Adrenal gland (tissue), 19 donors: ENCODE data around the gene FAT4. TPM values are rescaled to one million over a fixed set of nuclear protein-coding genes. Genes with fewer than 3 reads are reported as not detected.
A peak's percentile ranks its signal among the peaks of the same experiment; 100 is the strongest.

Experiments
- DNase-seq, 7 donors: peaks; one replicate each; pipeline ENCODE4 v3.0.0-alpha.2; 2019 to 2020
- H3K27ac ChIP-seq, 5 donors: fragments of 200-600 bp; sonication (generic) in 4 of 5; 1 replicate in 3 of 5; 2 replicates in 2 of 5; pipeline versions ENCODE4 v1.5.1 to v1.8.0; 2016 to 2020; ENCODE audit warnings: mild to moderate bottlenecking in 1 of 5
- H3K27me3 ChIP-seq: fragments of 200-600 bp; 2 replicates; pipeline ENCODE4 v1.8.0; 2021
- H3K36me3 ChIP-seq, 2 donors: fragments of 200-600 bp; replicated peaks in 1 of 2; 1 replicate in 1 of 2; 2 replicates in 1 of 2; pipeline versions ENCODE4 v1.5.1 to v1.8.0; 2018 to 2022
- H3K4me1 ChIP-seq, 2 donors: fragments of 200-600 bp; replicated peaks in 1 of 2; 1 replicate in 1 of 2; 2 replicates in 1 of 2; pipeline versions ENCODE4 v1.5.1 to v1.8.0; 2018 to 2021
- H3K4me3 ChIP-seq, 4 donors: fragments of 200-600 bp; sonication (generic) in 3 of 4; one replicate each; pipeline ENCODE4 v1.5.1; 2016 to 2018
- H3K9me3 ChIP-seq, 3 donors: fragments of 200-600 bp; sonication (generic) in 1 of 3; replicated peaks in 1 of 3; 1 replicate in 2 of 3; 2 replicates in 1 of 3; pipeline versions ENCODE4 v1.5.1 to v1.8.0; 2016 to 2021
- CTCF ChIP-seq, 6 experiments: fragments of 450-650 bp in 4 of 6; fragments of 200-600 bp in 2 of 6; sonication (generic) in 1 of 6; IDR thresholded peaks; 1 replicate in 5 of 6; 2 replicates in 1 of 6; pipeline versions ENCODE4 v1.5.1 to v1.8.0; 2016 to 2021; ENCODE audit warnings: antibody characterized with exemption in 6 of 6, mild to moderate bottlenecking in 2 of 6, moderate library complexity in 1 of 6
- POLR2A ChIP-seq, 2 donors: fragments of 450-650 bp; IDR thresholded peaks; one replicate each; pipeline ENCODE4 v1.6.1; 2017; ENCODE audit warnings: antibody characterized with exemption in 2 of 2, mild to moderate bottlenecking in 2 of 2, moderate library complexity in 1 of 2
- WGBS, 4 donors: extraction: QIAGEN DNeasy Blood & Tissue Kit in 2 of 4; methylation state at CpG; one replicate each; pipeline versions ENCODE4 v1.1.5 to v1.1.7; 2013 to 2017; 5-methylcytosine and 5-hydroxymethylcytosine counted together
- intact Hi-C, 2 donors: fragments of 100-400 bp; cut with DNase I; formaldehyde crosslinking; loops; one replicate each; pipeline versions ENCODE4 v1.14.1 to v1.15.0; 2022 to 2023
- long read RNA-seq, 10 donors: library from polyadenylated mRNA in 3 of 10; unstranded in 2 of 10; stranded (forward) in 1 of 10; transcript quantifications; one replicate each; pipeline ENCODE4 v2.0.0 and lab custom pipeline, GENCODE V29; 2021 to 2026
- polyA plus RNA-seq, 3 donors: library from polyadenylated mRNA; stranded (reverse); fragments of 200-250 nt in 2 of 3; fragments of 350-450 nt in 1 of 3; fragmentation: Illumina TruSeq in 1 of 3; extraction: RNeasy Lipid Tissue Mini Kit (QIAGEN cat#74804) in 1 of 3; gene quantifications; one replicate each; pipeline ENCODE4 v1.2.3, GENCODE V29; 2013 to 2014
- total RNA-seq, 9 donors: library from RNA; depleted of rRNA in 4 of 9; stranded (reverse); fragments of >200 nt in 4 of 9; fragments of 120-200 nt in 1 of 9; fragmentation: NEBNext Ultra II Directional in 1 of 9; extraction: Animal tissue kit (Norgen Biotek cat#: 25700) in 1 of 9; gene quantifications; one replicate each; pipeline versions ENCODE4 v1.1.0 to v1.2.4, GENCODE V29; 2013 to 2023
- donor health status: healthy with polysubstance abuse.
- donor health status: Bipolar disorder and iron deficiency.
- donor health status: DM: yes; HTN: yes; CAD: no.
- donor health status: DM: no; HTN: no; CAD: no.
- donor health status: DM: no; HTN: no; CAD: no.
- donor health status: DM: yes; HTN: yes; CAD: no.

Gene FAT4
- total RNA-seq = 1 to 10 TPM; 4.2 to 9.9 (median 5.1) TPM
- polyA plus RNA-seq = 1 to 10 TPM in 1 of 3 donors, under 1 TPM in 2; 0.64 to 1.8 (median 0.64) TPM
- long read RNA-seq, donor 1 = 0 reads
- long read RNA-seq, donor 2 = 0 reads
- long read RNA-seq, donor 3 = 0 reads
- long read RNA-seq, donor 4, partial matches to known transcripts = 0 of 1 reads
- long read RNA-seq, donor 4, other reads (novel, unspliced or antisense) = 1 of 1 reads
- long read RNA-seq, donor 5 = 0 reads
- long read RNA-seq, donor 6 = 0 reads
- long read RNA-seq, donor 7 = 0 reads
- long read RNA-seq, donor 8 = 0 reads
- long read RNA-seq, donor 9 = 0 reads
- long read RNA-seq, donor 10 = 0 reads

GRCh38 chr4:125314676-125315575, at the start of gene FAT4:
Gene FAT4 (plus strand): TSS chr4:125314955. CDS start chr4:125316412, 1,457 bp downstream.
- DNase-seq = peak; percentile 93 to 96 (median 94)
- Histone ChIP-seq H3K27ac (peak within 1 kb of the TSS in 3 of 5 donors; percentile 49 to 84 (median 81)), H3K4me3 (peak within 1 kb of the TSS; percentile 67 to 96 (median 86)), H3K36me3 (no peaks in the 10 kb centered on the region), H3K4me1 (peaks cover 0 to 15% of the 10 kb centered on the region in 2 donors), H3K9me3 (peaks cover 0 to 4% (median 0%) of the 10 kb centered on the region in 3 donors), H3K27me3 (peaks cover 8% of the 10 kb centered on the region)
- 0 to 1% (median 1%) methylated on average over 34 to 66 of the region's 68 CpGs for whole genome bisulfite sequencing, 4 donors
- peak in 1 of 6 experiments; percentile 13 for TF ChIP-seq CTCF (IDR thresholded peaks at IDR 0.05)
- TF ChIP-seq POLR2A (IDR thresholded peaks at IDR 0.05) = peak; percentile 31 to 62
- intact Hi-C loops = loop anchor here (10.0 kb wide), 1 partner anchor 430 kb away; no protein-coding TSS in a partner anchor

GRCh38 chr4:125265846-125266245, 48.9 kb upstream of the FAT4 start:
- Histone ChIP-seq H3K36me3 (no peaks in the 10 kb centered on the region), H3K27ac (no peak overlapping the region), H3K4me3 (no peak overlapping the region), H3K9me3 (no peaks in the 10 kb centered on the region), H3K4me1 (no peaks in the 10 kb centered on the region), H3K27me3 (no peaks in the 10 kb centered on the region)
- TF ChIP-seq POLR2A (IDR thresholded peaks at IDR 0.05) (no peak), CTCF (IDR thresholded peaks at IDR 0.05) (no peak)
- DNase-seq = no peak
- 79 to 91% (median 89%) methylated on average over 4 to 5 of the region's 5 CpGs for WGBS, 4 donors
- intact Hi-C loops = no loop called here

GRCh38 chr4:125266901-125267604, 47.7 kb upstream of the FAT4 start:
- no peaks in the 10 kb centered on the region for H3K36me3 ChIP-seq
- H3K4me3 ChIP-seq = no peak overlapping the region
- H3K9me3 ChIP-seq = no peaks in the 10 kb centered on the region
- intact Hi-C loops = no loop called here
- DNase-seq = no peak
- TF ChIP-seq POLR2A (IDR thresholded peaks at IDR 0.05) = no peak
- TF ChIP-seq CTCF (IDR thresholded peaks at IDR 0.05) = no peak
- no peaks in the 10 kb centered on the region for H3K27me3 ChIP-seq
- WGBS, 4 donors = 44 to 62% (median 60%) methylated on average over 7 of the region's 7 CpGs
- H3K4me1 ChIP-seq = no peaks in the 10 kb centered on the region
- H3K27ac ChIP-seq = no peak overlapping the region

GRCh38 chr4:125267630-125268029, 47.1 kb upstream of the FAT4 start:
- TF ChIP-seq POLR2A (IDR thresholded peaks at IDR 0.05) (no peak), CTCF (IDR thresholded peaks at IDR 0.05) (no peak)
- no peaks in the 10 kb centered on the region for H3K4me1 ChIP-seq
- intact Hi-C loops = no loop called here
- 40 to 49% (median 46%) methylated on average over 3 of the region's 3 CpGs for WGBS, 4 donors
- no peaks in the 10 kb centered on the region for H3K36me3 ChIP-seq
- no peak for DNase-seq
- no peaks in the 10 kb centered on the region for H3K27me3 ChIP-seq
- no peaks in the 10 kb centered on the region for H3K9me3 ChIP-seq
- H3K27ac ChIP-seq = no peak overlapping the region
- H3K4me3 ChIP-seq = no peak overlapping the region
